ES-I3 (cell line): ENCODE measurements around the gene TMEM145.
"Not testable (repeated sequence)": the region's sequence is repeated elsewhere in the genome, so short reads cannot be mapped to it uniquely, and the experiment has no call there.

Source experiments
- H3K36me3 ChIP-seq: 2 replicates; pipeline ENCODE4 v1.6.1; 2013; ENCODE audit warnings: mild to moderate bottlenecking, low read length, control low read depth, moderate library complexity; ENCODE audit not compliant: insufficient read depth
- H3K4me1 ChIP-seq: 2 replicates; pipeline ENCODE4 v1.6.1; 2013; ENCODE audit warnings: mild to moderate bottlenecking, control low read depth, low read length; ENCODE audit not compliant: insufficient read depth
- H3K9ac ChIP-seq: 2 replicates; pipeline ENCODE4 v1.6.1; 2013; ENCODE audit warnings: low read depth, mild to moderate bottlenecking, low read length, moderate library complexity
- H3K9me3 ChIP-seq: 2 replicates; pipeline ENCODE4 v1.6.1; 2013; ENCODE audit warnings: mild to moderate bottlenecking, low read length, moderate library complexity; ENCODE audit not compliant: control insufficient read depth, insufficient read depth

TMEM145 gene

GRCh38 chr19:42335374-42335936, 22.3 kb downstream of the TMEM145 start:
- H3K4me1 ChIP-seq, result no peaks in the 10 kb centered on the region
- H3K9ac ChIP-seq, result no peak overlapping the region
- no peaks in the 10 kb centered on the region for H3K9me3 ChIP-seq
- no peaks in the 10 kb centered on the region for H3K36me3 ChIP-seq

GRCh38 chr19:42335971-42336370, 22.9 kb downstream of the TMEM145 start:
- Histone ChIP-seq H3K9me3 (no peaks in the 10 kb centered on the region), H3K9ac (no peak overlapping the region), H3K36me3 (no peaks in the 10 kb centered on the region), H3K4me1 (no peaks in the 10 kb centered on the region)

GRCh38 chr19:42339126-42339860, 26.2 kb downstream of the TMEM145 start:
- not testable (repeated sequence) for H3K9ac ChIP-seq, H3K9me3 ChIP-seq, H3K4me1 ChIP-seq, H3K36me3 ChIP-seq

GRCh38 chr19:42339922-42340321, 26.8 kb downstream of the TMEM145 start:
- H3K9ac ChIP-seq, H3K36me3 ChIP-seq, H3K4me1 ChIP-seq, H3K9me3 ChIP-seq: not testable (repeated sequence)

GRCh38 chr19:42343344-42344110, 30.4 kb downstream of the TMEM145 start:
- Histone ChIP-seq H3K36me3 (no peaks in the 10 kb centered on the region), H3K9me3 (no peaks in the 10 kb centered on the region), H3K4me1 (no peaks in the 10 kb centered on the region), H3K9ac (no peak overlapping the region)

- H3K4me1 ChIP-seq, result no peaks in the 10 kb centered on the region
- H3K9ac ChIP-seq, result no peak overlapping the region
- H3K9me3 ChIP-seq, result no peaks in the 10 kb centered on the region
- H3K36me3 ChIP-seq, result no peaks in the 10 kb centered on the region
Observed at GRCh38 chr19:42344336-42344893, 31.3 kb downstream of the TMEM145 start.

GRCh38 chr19:42345191-42345812, 32.2 kb downstream of the TMEM145 start:
- H3K9me3 ChIP-seq, result no peaks in the 10 kb centered on the region

GRCh38 chr19:42348211-42348610, 35.1 kb downstream of the TMEM145 start:
- Histone ChIP-seq H3K4me1 (no peaks in the 10 kb centered on the region), H3K9ac (no peak overlapping the region), H3K9me3 (no peaks in the 10 kb centered on the region), H3K36me3 (no peaks in the 10 kb centered on the region)

More at GRCh38 chr19:42345191-42345812, 32.2 kb downstream of the TMEM145 start:
- H3K4me1 ChIP-seq, result no peaks in the 10 kb centered on the region
- H3K36me3 ChIP-seq, result no peaks in the 10 kb centered on the region
- H3K9ac ChIP-seq, result no peak overlapping the region

GRCh38 chr19:42349378-42350107, 36.4 kb downstream of the TMEM145 start:
- no peak overlapping the region for H3K9ac ChIP-seq
- H3K4me1 ChIP-seq, result no peaks in the 10 kb centered on the region
- H3K36me3 ChIP-seq, result no peaks in the 10 kb centered on the region
- no peaks in the 10 kb centered on the region for H3K9me3 ChIP-seq

GRCh38 chr19:42350417-42350816, 37.3 kb downstream of the TMEM145 start:
- no peak overlapping the region for H3K9ac ChIP-seq
- H3K36me3 ChIP-seq, result no peaks in the 10 kb centered on the region
- H3K4me1 ChIP-seq, result no peaks in the 10 kb centered on the region
- H3K9me3 ChIP-seq, result no peaks in the 10 kb centered on the region

- Histone ChIP-seq H3K4me1 (no peaks in the 10 kb centered on the region), H3K36me3 (no peaks in the 10 kb centered on the region), H3K9me3 (no peaks in the 10 kb centered on the region), H3K9ac (no peak overlapping the region)
Observed at GRCh38 chr19:42351079-42351735, 38.1 kb downstream of the TMEM145 start.

GRCh38 chr19:42352301-42353259, 39.5 kb downstream of the TMEM145 start:
- Histone ChIP-seq H3K36me3 (no peaks in the 10 kb centered on the region), H3K9me3 (no peaks in the 10 kb centered on the region), H3K4me1 (no peaks in the 10 kb centered on the region), H3K9ac (no peak overlapping the region)
